Measurements from ENCODE around the gene TBC1D7. TPM values are rescaled to one million over a fixed set of nuclear protein-coding genes. Genes with fewer than 3 reads are reported as not detected.

TBC1D7 gene
- total and polyA plus RNA-seq, 2 donors from 2014 or later, result 12.9 to 39.4 TPM

- no peak overlapping the region for H3K4me3 ChIP-seq (ENCODE audit: low read length in 3 of 3)
- H3K27ac ChIP-seq (ENCODE audit: low read depth in 2 of 2, low read length in 2 of 2), result no peak overlapping the region
- TF ChIP-seq CTCF (IDR thresholded peaks at IDR 0.05; ENCODE audit: borderline replicate concordance, extremely low read depth, insufficient read depth), result no peak
- H3K9ac ChIP-seq (ENCODE audit: low read length in 3 of 3), result no peak overlapping the region
- no peaks in the 10 kb centered on the region for H3K9me3 ChIP-seq (ENCODE audit: control insufficient read depth in 2 of 3, insufficient read depth in 1 of 3, low read length in 3 of 3)
- no peaks in the 10 kb centered on the region for H3K4me1 ChIP-seq (ENCODE audit: control insufficient read depth in 2 of 3, insufficient read depth in 2 of 3, low read depth in 1 of 3, low read length in 3 of 3)
- H3K27me3 ChIP-seq (ENCODE audit: control insufficient read depth, insufficient read depth, low read length), result no peaks in the 10 kb centered on the region
- no peaks in the 10 kb centered on the region for H3K36me3 ChIP-seq (ENCODE audit: control insufficient read depth in 2 of 3, insufficient read depth in 3 of 3, low read length in 3 of 3)
- DNase-seq, result no peak
- FAIRE-seq, result no peak
- intact Hi-C loops (cut with DNase I), result no loop called here
Observed at GRCh38 chr6:13357551-13358075, 29.3 kb upstream of the TBC1D7 start.

- DNase-seq, result no peak
- TF ChIP-seq CTCF (IDR thresholded peaks at IDR 0.05; ENCODE audit: borderline replicate concordance, extremely low read depth, insufficient read depth), result no peak
- no peaks in the 10 kb centered on the region for H3K27me3 ChIP-seq (ENCODE audit: control insufficient read depth, insufficient read depth, low read length)
- no peaks in the 10 kb centered on the region for H3K36me3 ChIP-seq (ENCODE audit: control insufficient read depth in 2 of 3, insufficient read depth in 3 of 3, low read length in 3 of 3)
- H3K27ac ChIP-seq (ENCODE audit: low read depth in 2 of 2, low read length in 2 of 2), result no peak overlapping the region
- no peak overlapping the region for H3K9ac ChIP-seq (ENCODE audit: low read length in 3 of 3)
- FAIRE-seq, result no peak
- no peaks in the 10 kb centered on the region for H3K9me3 ChIP-seq (ENCODE audit: control insufficient read depth in 2 of 3, insufficient read depth in 1 of 3, low read length in 3 of 3)
- no peaks in the 10 kb centered on the region for H3K4me1 ChIP-seq (ENCODE audit: control insufficient read depth in 2 of 3, insufficient read depth in 2 of 3, low read depth in 1 of 3, low read length in 3 of 3)
- H3K4me3 ChIP-seq (ENCODE audit: low read length in 3 of 3), result no peak overlapping the region
- intact Hi-C loops (cut with DNase I), result no loop called here
Observed at GRCh38 chr6:13355999-13356785, 27.9 kb upstream of the TBC1D7 start.

- TF ChIP-seq CTCF (IDR thresholded peaks at IDR 0.05; ENCODE audit: borderline replicate concordance, extremely low read depth, insufficient read depth), result no peak
- Histone ChIP-seq H3K4me1 (ENCODE audit: control insufficient read depth in 2 of 3, insufficient read depth in 2 of 3, low read depth in 1 of 3, low read length in 3 of 3) (no peaks in the 10 kb centered on the region), H3K27me3 (ENCODE audit: control insufficient read depth, insufficient read depth, low read length) (no peaks in the 10 kb centered on the region), H3K9ac (ENCODE audit: low read length in 3 of 3) (no peak overlapping the region), H3K9me3 (ENCODE audit: control insufficient read depth in 2 of 3, insufficient read depth in 1 of 3, low read length in 3 of 3) (no peaks in the 10 kb centered on the region), H3K4me3 (ENCODE audit: low read length in 3 of 3) (no peak overlapping the region), H3K27ac (ENCODE audit: low read depth in 2 of 2, low read length in 2 of 2) (no peak overlapping the region), H3K36me3 (ENCODE audit: control insufficient read depth in 2 of 3, insufficient read depth in 3 of 3, low read length in 3 of 3) (no peaks in the 10 kb centered on the region)
- FAIRE-seq (no peak), DNase-seq (no peak)
- intact Hi-C loops (cut with DNase I), result no loop called here
Observed at GRCh38 chr6:13355043-13355945, 27.0 kb upstream of the TBC1D7 start.

Measured in kidney (tissue), 14 donors.